HFFc6 (cell line): ENCODE data around the gene SLC6A1. TPM values are rescaled to one million over a fixed set of nuclear protein-coding genes. Genes with fewer than 3 reads are reported as not detected.

ENCODE experiments used
- DNase-seq: peaks from one replicate; pipeline ENCODE4 v3.0.0-alpha.2; 2018
- H3K27ac Mint-ChIP-seq: 2 replicates; pipeline ENCODE4 v1.8.0; 2020; ENCODE audit warnings: mild to moderate bottlenecking, mixed read lengths
- H3K27me3 Mint-ChIP-seq: 2 replicates; pipeline ENCODE4 v1.8.0; 2021; ENCODE audit warnings: mild to moderate bottlenecking, moderate library complexity, mixed read lengths; ENCODE audit not compliant: insufficient read depth
- H3K36me3 Mint-ChIP-seq: 2 replicates; pipeline ENCODE4 v1.8.0; 2021; ENCODE audit warnings: low read depth, mixed read lengths
- H3K4me1 Mint-ChIP-seq: 2 replicates; pipeline ENCODE4 v1.8.0; 2020; ENCODE audit warnings: low read depth, mixed read lengths
- H3K4me3 Mint-ChIP-seq: 2 replicates; pipeline ENCODE4 v1.8.0; 2020; ENCODE audit warnings: mild to moderate bottlenecking, moderate library complexity, mixed read lengths
- H3K9me3 Mint-ChIP-seq: 2 replicates; pipeline ENCODE4 v1.8.0; 2020; ENCODE audit warnings: mild to moderate bottlenecking, mixed read lengths
- total RNA-seq, 6 experiments: library from RNA; stranded (reverse); fragmentation: NEBNext Ultra II Directional; extraction: Animal tissue kit (Norgen Biotek cat#: 25700); gene quantifications; 2 replicates in 1 of 6; 3 replicates in 5 of 6; pipeline ENCODE4 v1.2.3, GENCODE V29; 2021
- TF ChIP-seq, protein P1 (sequence below): fragments of 200-600 bp; sonication (generic); IDR thresholded peaks from 2 replicates; pipeline ENCODE4 v1.5.0; 2021; ENCODE audit warnings: antibody characterized with exemption, mild to moderate bottlenecking

The SLC6A1 gene
- total RNA-seq, 6 experiments from 2014 or later, result not detected

DNA sequence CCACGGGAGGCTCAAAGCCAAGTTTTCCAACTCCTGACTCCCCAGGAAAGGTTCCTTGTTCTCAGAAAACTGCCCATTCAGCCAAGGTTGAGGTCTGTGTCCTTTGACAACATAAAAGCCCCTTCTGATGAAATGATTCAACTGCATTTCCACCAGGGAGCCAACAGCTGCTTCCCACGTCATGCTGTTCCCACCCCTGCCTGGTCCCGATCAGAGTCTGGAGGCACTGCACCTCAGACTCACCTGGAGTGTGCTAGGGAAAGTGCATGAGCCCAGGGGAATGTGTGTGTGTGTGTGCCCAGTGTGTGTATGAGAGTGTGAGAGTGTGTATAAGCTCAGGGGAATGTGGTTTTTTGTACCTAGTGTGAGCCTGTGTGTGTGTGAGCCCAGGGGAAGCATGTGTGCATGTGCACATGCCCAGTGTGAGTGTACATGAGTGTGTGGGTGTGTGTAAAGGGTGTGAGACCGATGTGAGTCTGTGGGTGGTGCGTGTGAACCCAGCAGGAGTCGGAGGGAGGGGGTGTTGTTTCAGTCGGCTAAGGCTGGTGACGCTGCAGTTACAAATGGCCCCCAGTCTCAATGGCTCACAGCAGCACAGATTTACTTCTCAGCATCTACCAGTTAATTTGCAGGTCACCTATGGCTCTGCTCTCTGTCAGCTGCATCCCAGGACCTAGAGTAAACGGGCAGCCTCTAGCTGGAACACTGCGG lies 20.3 kb upstream of the SLC6A1 start:
- Mint-ChIP-seq H3K27me3 (peaks cover 61% of the 10 kb centered on the region), H3K36me3 (no peaks in the 10 kb centered on the region), H3K4me3 (no peak overlapping the region), H3K4me1 (no peaks in the 10 kb centered on the region), H3K9me3 (no peaks in the 10 kb centered on the region), H3K27ac (no peak overlapping the region)
- TF ChIP-seq, protein P1, sequence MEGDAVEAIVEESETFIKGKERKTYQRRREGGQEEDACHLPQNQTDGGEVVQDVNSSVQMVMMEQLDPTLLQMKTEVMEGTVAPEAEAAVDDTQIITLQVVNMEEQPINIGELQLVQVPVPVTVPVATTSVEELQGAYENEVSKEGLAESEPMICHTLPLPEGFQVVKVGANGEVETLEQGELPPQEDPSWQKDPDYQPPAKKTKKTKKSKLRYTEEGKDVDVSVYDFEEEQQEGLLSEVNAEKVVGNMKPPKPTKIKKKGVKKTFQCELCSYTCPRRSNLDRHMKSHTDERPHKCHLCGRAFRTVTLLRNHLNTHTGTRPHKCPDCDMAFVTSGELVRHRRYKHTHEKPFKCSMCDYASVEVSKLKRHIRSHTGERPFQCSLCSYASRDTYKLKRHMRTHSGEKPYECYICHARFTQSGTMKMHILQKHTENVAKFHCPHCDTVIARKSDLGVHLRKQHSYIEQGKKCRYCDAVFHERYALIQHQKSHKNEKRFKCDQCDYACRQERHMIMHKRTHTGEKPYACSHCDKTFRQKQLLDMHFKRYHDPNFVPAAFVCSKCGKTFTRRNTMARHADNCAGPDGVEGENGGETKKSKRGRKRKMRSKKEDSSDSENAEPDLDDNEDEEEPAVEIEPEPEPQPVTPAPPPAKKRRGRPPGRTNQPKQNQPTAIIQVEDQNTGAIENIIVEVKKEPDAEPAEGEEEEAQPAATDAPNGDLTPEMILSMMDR, result no peak
- no peak for DNase-seq

DNA sequence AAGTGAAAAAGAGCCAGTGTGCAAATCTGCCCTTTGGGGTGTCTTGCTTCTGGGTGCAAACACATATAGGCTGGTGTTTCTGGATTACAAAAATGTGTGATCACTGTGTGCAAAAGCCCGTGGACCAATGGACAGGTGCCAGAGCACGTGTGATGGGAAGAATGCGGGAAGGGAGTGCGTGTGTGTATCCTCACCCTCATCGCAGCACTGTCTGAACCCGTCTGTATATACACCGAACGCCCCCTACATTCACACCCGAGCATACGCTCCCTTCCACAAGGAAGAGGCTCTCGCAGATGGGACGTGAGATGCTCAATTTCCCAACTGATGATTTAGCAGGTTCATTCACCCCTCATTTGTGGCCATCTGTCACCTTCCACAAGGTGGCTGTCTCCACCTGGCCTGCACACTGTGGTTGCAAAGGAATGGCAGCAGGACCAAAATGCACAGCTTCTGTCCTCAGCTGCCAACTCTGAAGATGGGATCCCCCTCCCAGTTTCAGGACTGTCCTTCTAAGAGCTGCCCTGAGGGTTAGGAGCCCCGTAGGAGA lies 19.4 kb upstream of the SLC6A1 start:
- TF ChIP-seq, protein P1, result no peak
- no peak for DNase-seq
- H3K27me3 Mint-ChIP-seq, result peaks cover 53% of the 10 kb centered on the region
- no peak overlapping the region for H3K27ac Mint-ChIP-seq
- H3K4me3 Mint-ChIP-seq, result no peak overlapping the region
- H3K4me1 Mint-ChIP-seq, result peaks cover 6% of the 10 kb centered on the region
- H3K36me3 Mint-ChIP-seq, result no peaks in the 10 kb centered on the region
- no peaks in the 10 kb centered on the region for H3K9me3 Mint-ChIP-seq

DNA sequence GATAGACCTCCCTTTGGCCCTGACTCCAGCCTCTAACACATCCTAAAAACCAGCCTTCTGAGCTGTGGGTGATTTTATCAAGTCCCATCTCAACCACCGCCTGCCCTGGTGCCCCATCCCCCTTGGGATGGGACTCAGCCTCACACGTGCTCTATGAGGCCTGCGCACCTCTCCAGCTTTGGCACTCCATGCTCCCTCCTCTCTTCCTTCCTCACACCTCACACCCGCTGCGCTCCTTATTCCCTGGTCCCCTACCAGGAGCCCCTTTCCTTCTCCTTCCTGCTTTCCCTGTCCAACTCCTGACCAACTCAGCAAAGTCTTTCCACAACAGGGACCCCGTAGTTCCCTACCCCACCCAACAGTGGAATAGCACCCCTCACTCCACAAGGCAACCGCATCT lies 18.4 kb upstream of the SLC6A1 start:
- peaks cover 8% of the 10 kb centered on the region for H3K4me1 Mint-ChIP-seq
- H3K4me3 Mint-ChIP-seq, result no peak overlapping the region
- H3K9me3 Mint-ChIP-seq, result no peaks in the 10 kb centered on the region
- H3K27ac Mint-ChIP-seq, result no peak overlapping the region
- peaks cover 50% of the 10 kb centered on the region for H3K27me3 Mint-ChIP-seq
- no peak for DNase-seq
- TF ChIP-seq, protein P1, result no peak
- no peaks in the 10 kb centered on the region for H3K36me3 Mint-ChIP-seq

DNA sequence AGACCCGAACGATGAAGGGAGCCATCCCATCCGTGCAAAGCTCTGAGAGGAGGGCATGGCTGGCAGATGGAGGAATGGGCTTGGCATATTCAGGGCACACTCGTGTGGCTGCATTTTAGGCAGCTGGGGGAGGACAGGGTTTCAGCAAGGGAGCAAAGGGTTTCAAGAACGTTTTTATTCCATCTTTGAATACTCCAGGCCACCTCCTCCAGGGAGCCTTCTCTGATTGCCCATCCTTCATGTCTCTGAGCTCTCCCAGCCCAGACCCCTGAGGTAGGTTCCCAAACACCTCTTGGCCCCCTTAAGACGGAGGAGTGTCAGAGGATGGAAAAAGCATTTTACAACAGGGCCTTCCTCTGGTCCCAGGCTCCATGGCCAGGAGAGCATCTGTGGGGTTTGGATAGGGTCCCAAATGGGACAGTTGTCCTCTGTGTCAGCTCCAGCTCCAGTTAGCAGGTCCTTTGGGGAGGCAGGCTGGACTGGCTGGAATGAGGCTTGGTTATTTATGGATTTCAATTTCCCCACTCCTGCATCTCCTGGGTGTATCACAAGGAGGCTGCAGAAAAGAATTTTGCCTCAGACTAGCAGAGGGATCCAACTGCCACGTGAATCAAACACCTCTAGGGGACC lies 17.7 kb upstream of the SLC6A1 start:
- H3K9me3 Mint-ChIP-seq, result no peaks in the 10 kb centered on the region
- no peak for DNase-seq
- H3K27ac Mint-ChIP-seq, result no peak overlapping the region
- no peak overlapping the region for H3K4me3 Mint-ChIP-seq
- TF ChIP-seq, protein P1, result no peak
- peaks cover 8% of the 10 kb centered on the region for H3K4me1 Mint-ChIP-seq
- peaks cover 45% of the 10 kb centered on the region for H3K27me3 Mint-ChIP-seq
- no peaks in the 10 kb centered on the region for H3K36me3 Mint-ChIP-seq

DNA sequence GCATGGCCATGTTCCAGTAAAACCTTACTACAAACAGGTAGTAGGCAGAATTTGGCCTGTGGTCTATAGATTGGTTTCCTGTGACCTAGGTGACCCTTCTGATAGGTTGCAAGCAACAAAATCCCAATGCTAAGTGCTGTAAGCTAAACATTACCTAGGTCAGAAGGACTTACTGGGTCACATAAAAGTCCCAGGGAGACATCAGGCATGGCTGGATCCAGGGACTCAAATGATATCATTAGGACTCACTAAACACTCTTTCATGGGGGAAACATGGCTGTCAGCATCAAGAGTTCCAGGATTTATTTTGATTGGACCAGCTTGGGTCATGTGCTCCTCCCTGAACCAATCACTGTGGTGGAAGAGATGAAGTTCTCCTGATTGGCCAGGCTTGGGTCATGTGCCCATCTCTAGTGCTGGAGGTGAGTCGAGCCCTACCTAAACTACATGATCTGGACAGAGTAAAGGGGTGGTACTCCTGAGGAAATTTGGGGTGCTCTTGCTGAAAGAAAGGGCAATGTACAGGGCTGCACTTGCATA lies 16.8 kb upstream of the SLC6A1 start:
- TF ChIP-seq, protein P1, result no peak
- DNase-seq, result no peak
- Mint-ChIP-seq H3K36me3 (no peaks in the 10 kb centered on the region), H3K9me3 (no peaks in the 10 kb centered on the region), H3K4me3 (no peak overlapping the region), H3K27me3 (peaks cover 47% of the 10 kb centered on the region), H3K4me1 (peaks cover 8% of the 10 kb centered on the region), H3K27ac (no peak overlapping the region)
